IMR-90 (cell line): ENCODE data around the gene AFM. TPM values are rescaled to one million over a fixed set of nuclear protein-coding genes. Genes with fewer than 3 reads are reported as not detected.

Experiments used
- ATAC-seq: fragments of 200-7000 bp; cut with Tn5 transposase; 2 replicates; pipeline ENCODE4 v1.9.1; 2020; ENCODE audit warnings: low read depth, mild to moderate bottlenecking, moderate library complexity
- BruUV-seq: library from RNA; stranded (reverse); fragments of 400-500 nt; replicated peaks from 2 replicates; lab custom pipeline; 2021; lab: Mats Ljungman, UMichigan
- CTCF ChIA-PET: fragments of 300-600 bp; formaldehyde crosslinking; extraction: SDS; loops from one replicate; lab custom pipeline; 2021; ENCODE audit warnings: antibody characterized with exemption; lab: Yijun Ruan, JAX
- POLR2A ChIA-PET: fragments of 300-600 bp; sonication (Branson Sonifier 250); formaldehyde crosslinking; loops from one replicate; lab custom pipeline; 2022; ENCODE audit warnings: antibody characterized with exemption; ENCODE audit not compliant: unreplicated experiment; lab: Charles Lee
- DNase-seq: peaks from one replicate; pipeline ENCODE4 v3.0.0; 2013
- H2AFZ ChIP-seq: replicated peaks from 2 replicates; pipeline ENCODE3; 2013; ENCODE audit warnings: low read length, mild to moderate bottlenecking; ENCODE audit not compliant: poor library complexity
- H2AK5ac ChIP-seq: 2 replicates; pipeline ENCODE4 v1.6.1; 2013; ENCODE audit warnings: low read depth, low read length, inconsistent platforms
- H2AK9ac ChIP-seq: replicated peaks from 2 replicates; pipeline ENCODE3; 2013; ENCODE audit warnings: mild to moderate bottlenecking, low read depth, low read length, moderate library complexity; ENCODE audit not compliant: poor library complexity
- H2BK120ac ChIP-seq: 2 replicates; pipeline ENCODE4 v1.6.1; 2013; ENCODE audit warnings: low read depth, low read length, inconsistent platforms
- H2BK15ac ChIP-seq: 3 replicates; pipeline ENCODE4 v1.6.1; 2013; ENCODE audit warnings: low read depth, low read length, inconsistent platforms
- H2BK20ac ChIP-seq: 2 replicates; pipeline ENCODE4 v1.6.1; 2013; ENCODE audit warnings: low read depth, mild to moderate bottlenecking, inconsistent platforms, low read length, moderate library complexity
- H2BK5ac ChIP-seq: 2 replicates; pipeline ENCODE4 v1.6.1; 2013; ENCODE audit warnings: mild to moderate bottlenecking, low read depth, low read length, inconsistent platforms; ENCODE audit not compliant: poor library complexity, severe bottlenecking
- H3K14ac ChIP-seq: replicated peaks from 2 replicates; pipeline ENCODE4 v1.6.1; 2013; ENCODE audit warnings: low read depth, low read length, inconsistent platforms
- H3K18ac ChIP-seq: 2 replicates; pipeline ENCODE4 v1.6.1; 2013; ENCODE audit warnings: low read depth, low read length, control low read depth
- H3K23ac ChIP-seq: 2 replicates; pipeline ENCODE4 v1.6.1; 2013; ENCODE audit warnings: low read depth, low read length, inconsistent platforms
- H3K27ac ChIP-seq: 2 replicates; pipeline ENCODE4 v1.5.1; 2013; ENCODE audit warnings: mild to moderate bottlenecking, control low read depth, low read length; ENCODE audit not compliant: insufficient read depth
- H3K27me3 ChIP-seq: 2 replicates; pipeline ENCODE4 v1.6.1; 2013; ENCODE audit warnings: low read length; ENCODE audit not compliant: control insufficient read depth, insufficient read depth
- H3K36me3 ChIP-seq: 2 replicates; pipeline ENCODE4 v1.6.1; 2013; ENCODE audit warnings: low read length, mixed read lengths; ENCODE audit not compliant: control insufficient read depth, insufficient read depth
- H3K4ac ChIP-seq: 2 replicates; pipeline ENCODE4 v1.6.1; 2013; ENCODE audit warnings: low read depth, low read length, inconsistent platforms
- H3K4me1 ChIP-seq: 2 replicates; pipeline ENCODE4 v1.6.1; 2013; ENCODE audit warnings: low read length, mixed read lengths; ENCODE audit not compliant: control insufficient read depth, insufficient read depth
- H3K4me2 ChIP-seq: 2 replicates; pipeline ENCODE4 v1.6.1; 2013; ENCODE audit warnings: low read depth, mild to moderate bottlenecking, control low read depth, low read length, moderate library complexity
- H3K4me3 ChIP-seq: 2 replicates; pipeline ENCODE4 v1.5.1; 2013; ENCODE audit warnings: low read depth, mild to moderate bottlenecking, control low read depth, low read length, moderate library complexity; ENCODE audit not compliant: insufficient read depth
- H3K56ac ChIP-seq: 2 replicates; pipeline ENCODE4 v1.6.1; 2013; ENCODE audit warnings: low read length, inconsistent platforms; ENCODE audit not compliant: insufficient read depth; ENCODE audit errors: extremely low read depth
- H3K79me1 ChIP-seq, 2 experiments: 2 replicates each; pipeline ENCODE4 v1.6.1; 2013; ENCODE audit warnings: low read length in 2 of 2, inconsistent platforms in 1 of 2, low read depth in 1 of 2
- H3K9ac ChIP-seq: 2 replicates; pipeline ENCODE4 v1.6.1; 2013; ENCODE audit warnings: low read depth, low read length, control low read depth
- H3K9me1 ChIP-seq: 2 replicates; pipeline ENCODE4 v1.6.1; 2013; ENCODE audit warnings: low read length, inconsistent platforms; ENCODE audit not compliant: insufficient read depth
- H3K9me3 ChIP-seq: 2 replicates; pipeline ENCODE4 v1.6.1; 2013; ENCODE audit warnings: low read length; ENCODE audit not compliant: control insufficient read depth, insufficient read depth
- H4K20me1 ChIP-seq: 2 replicates; pipeline ENCODE4 v1.6.1; 2013; ENCODE audit warnings: low read length, inconsistent platforms; ENCODE audit not compliant: insufficient read depth
- H4K5ac ChIP-seq: 2 replicates; pipeline ENCODE4 v1.6.1; 2013; ENCODE audit warnings: mild to moderate bottlenecking, low read depth, low read length, control low read depth
- H4K8ac ChIP-seq, 2 experiments: 2 replicates each; pipeline ENCODE4 v1.6.1; 2013; ENCODE audit warnings: low read depth in 2 of 2, low read length in 2 of 2, control low read depth in 1 of 2, inconsistent platforms in 1 of 2
- H4K91ac ChIP-seq: 2 replicates; pipeline ENCODE4 v1.6.1; 2013; ENCODE audit warnings: low read depth, low read length, inconsistent platforms; ENCODE audit not compliant: insufficient read depth
- BHLHE40 ChIP-seq: fragments of 150-350 bp; IDR thresholded peaks from 2 replicates; pipeline ENCODE4 v1.6.1; 2016; ENCODE audit warnings: mild to moderate bottlenecking, low read depth, low read length
- MAFK ChIP-seq: IDR thresholded peaks from 2 replicates; pipeline ENCODE4 v1.6.1; 2012; ENCODE audit warnings: low read depth, low read length, improper control_type of control experiment
- MAZ ChIP-seq: IDR thresholded peaks from 2 replicates; pipeline ENCODE4 v1.6.1; 2012; ENCODE audit warnings: low read depth, mild to moderate bottlenecking, low read length, improper control_type of control experiment, moderate library complexity, borderline replicate concordance
- NFE2L2 ChIP-seq: fragments of 150-350 bp; IDR thresholded peaks from 2 replicates; pipeline ENCODE4 v1.6.1; 2016; ENCODE audit warnings: low read depth, mild to moderate bottlenecking, low read length
- SMC3 ChIP-seq: fragments of 150-350 bp; IDR thresholded peaks from 2 replicates; pipeline ENCODE4 v1.6.1; 2016; ENCODE audit warnings: low read depth, mild to moderate bottlenecking, antibody characterized with exemption, low read length, moderate library complexity
- WGBS, 2 experiments: methylation state at CpG; one replicate each; pipeline versions ENCODE4 v1.1.5 to v1.1.7; 2013; ENCODE audit warnings: missing lambda C conversion rate in 2 of 2; ENCODE audit not compliant: insufficient read length in 1 of 2; ENCODE audit errors: extremely low coverage in 2 of 2; 5-methylcytosine and 5-hydroxymethylcytosine counted together
- dilution Hi-C: fragments of 300-500 bp; cut with HindIII; formaldehyde crosslinking; loops from one replicate; pipeline ENCODE4 v1.14.3; 2018; ENCODE audit warnings: low sequenced_read_pairs; ENCODE audit not compliant: unreplicated experiment
- in situ Hi-C: fragments of 300-500 bp; cut with MboI; formaldehyde crosslinking; loops from 3 replicates; pipeline ENCODE4 v1.14.3; 2019; ENCODE audit warnings: low sequenced_read_pairs, inconsistent platforms, mixed read lengths
- intact Hi-C: fragments of 100-400 bp; cut with micrococcal nuclease; formaldehyde crosslinking; loops from 2 replicates; pipeline ENCODE4 v1.10.0; 2022
- polyA plus RNA-seq, 3 experiments: library from polyadenylated mRNA; depleted of rRNA; stranded (reverse); fragments of >200 nt; gene quantifications; 2 replicates each; pipeline ENCODE4 v1.2.3, GENCODE V29; 2012; ENCODE audit warnings: low replicate concordance in 1 of 3
- total RNA-seq: library from RNA; depleted of rRNA; stranded (reverse); fragments of >200 nt; gene quantifications from 2 replicates; pipeline ENCODE4 v1.2.3, GENCODE V29; 2012
- TF ChIP-seq, protein P1 (sequence below): conservative IDR thresholded peaks from 2 replicates; pipeline ENCODE4 v1.5.1; 2012; ENCODE audit warnings: mild to moderate bottlenecking, low read depth, low read length, improper control_type of control experiment
- TF ChIP-seq, protein P2 (sequence below): fragments of 150-350 bp; IDR thresholded peaks from 2 replicates; pipeline ENCODE4 v1.6.1; 2016; ENCODE audit warnings: low read depth, mild to moderate bottlenecking, low read length, moderate library complexity, borderline replicate concordance

Gene AFM
- total and polyA plus RNA-seq, 2 of the 4 experiments (the other 2 are of a cell fraction) = not detected

DNA sequence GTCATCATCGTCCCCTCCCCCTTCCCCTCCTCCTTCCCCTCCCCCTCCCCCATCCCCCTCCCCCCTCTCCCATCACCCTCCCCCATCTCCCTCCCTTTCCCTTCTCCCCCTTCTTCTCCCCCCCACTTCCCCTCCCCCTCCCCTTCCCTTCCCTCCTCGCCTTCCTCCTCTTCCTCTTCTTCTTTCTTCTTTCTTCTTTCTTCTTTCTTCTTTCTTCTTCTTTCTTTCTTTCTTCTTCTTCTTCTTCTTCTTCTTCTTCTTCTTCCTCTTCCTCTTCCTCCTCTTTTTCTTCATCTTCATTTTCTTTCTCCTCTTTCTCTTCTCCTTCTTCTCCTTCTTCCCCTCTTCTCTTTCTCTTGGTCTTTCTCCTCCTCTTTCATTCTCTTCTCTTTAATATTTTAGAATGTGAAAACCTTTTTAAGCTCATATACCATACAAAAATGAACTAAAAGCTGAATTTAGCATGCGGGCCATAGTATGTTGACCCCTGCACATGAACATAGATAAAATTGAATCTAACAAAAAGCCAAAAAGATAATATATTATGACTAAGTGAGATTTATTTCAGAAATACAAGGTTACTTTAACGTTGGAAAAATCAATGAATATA lies 20.5 kb upstream of the AFM start:
- dilution Hi-C loops = no loop called here
- WGBS, 2 experiments = 100% methylated on average over 1 of the region's 4 CpGs; no CpG with 5 or more reads in 1 of the 2 experiments
- Histone ChIP-seq H2AK9ac (no peak overlapping the region), H3K79me1 (no peaks in the 10 kb centered on the region), H2AK5ac (no peak overlapping the region), H2BK15ac (no peak overlapping the region), H3K36me3 (no peaks in the 10 kb centered on the region), H2BK120ac (no peak overlapping the region), H3K9ac (no peak overlapping the region), H3K9me3 (no peaks in the 10 kb centered on the region), H3K27ac (no peak overlapping the region), H2BK20ac (no peak overlapping the region), H3K4me2 (no peak overlapping the region), H3K18ac (no peak overlapping the region), H3K4me3 (no peak overlapping the region), H4K91ac (no peak overlapping the region), H3K23ac (no peak overlapping the region), H3K9me1 (no peaks in the 10 kb centered on the region), H3K56ac (no peak overlapping the region), H3K14ac (no peak overlapping the region), H3K4ac (no peak overlapping the region), H2BK5ac (no peak overlapping the region), H2AFZ (no peak overlapping the region), H4K8ac (no peak overlapping the region), H3K27me3 (no peaks in the 10 kb centered on the region; the same call in 1 of the 2 replicates), H3K4me1 (no peaks in the 10 kb centered on the region), H4K5ac (no peak overlapping the region), H4K20me1 (no peaks in the 10 kb centered on the region)
- DNase-seq (no peak), ATAC-seq (no peak)
- TF ChIP-seq, protein P1, sequence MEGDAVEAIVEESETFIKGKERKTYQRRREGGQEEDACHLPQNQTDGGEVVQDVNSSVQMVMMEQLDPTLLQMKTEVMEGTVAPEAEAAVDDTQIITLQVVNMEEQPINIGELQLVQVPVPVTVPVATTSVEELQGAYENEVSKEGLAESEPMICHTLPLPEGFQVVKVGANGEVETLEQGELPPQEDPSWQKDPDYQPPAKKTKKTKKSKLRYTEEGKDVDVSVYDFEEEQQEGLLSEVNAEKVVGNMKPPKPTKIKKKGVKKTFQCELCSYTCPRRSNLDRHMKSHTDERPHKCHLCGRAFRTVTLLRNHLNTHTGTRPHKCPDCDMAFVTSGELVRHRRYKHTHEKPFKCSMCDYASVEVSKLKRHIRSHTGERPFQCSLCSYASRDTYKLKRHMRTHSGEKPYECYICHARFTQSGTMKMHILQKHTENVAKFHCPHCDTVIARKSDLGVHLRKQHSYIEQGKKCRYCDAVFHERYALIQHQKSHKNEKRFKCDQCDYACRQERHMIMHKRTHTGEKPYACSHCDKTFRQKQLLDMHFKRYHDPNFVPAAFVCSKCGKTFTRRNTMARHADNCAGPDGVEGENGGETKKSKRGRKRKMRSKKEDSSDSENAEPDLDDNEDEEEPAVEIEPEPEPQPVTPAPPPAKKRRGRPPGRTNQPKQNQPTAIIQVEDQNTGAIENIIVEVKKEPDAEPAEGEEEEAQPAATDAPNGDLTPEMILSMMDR = no peak
- TF ChIP-seq SMC3 = no peak
- TF ChIP-seq, protein P2, sequence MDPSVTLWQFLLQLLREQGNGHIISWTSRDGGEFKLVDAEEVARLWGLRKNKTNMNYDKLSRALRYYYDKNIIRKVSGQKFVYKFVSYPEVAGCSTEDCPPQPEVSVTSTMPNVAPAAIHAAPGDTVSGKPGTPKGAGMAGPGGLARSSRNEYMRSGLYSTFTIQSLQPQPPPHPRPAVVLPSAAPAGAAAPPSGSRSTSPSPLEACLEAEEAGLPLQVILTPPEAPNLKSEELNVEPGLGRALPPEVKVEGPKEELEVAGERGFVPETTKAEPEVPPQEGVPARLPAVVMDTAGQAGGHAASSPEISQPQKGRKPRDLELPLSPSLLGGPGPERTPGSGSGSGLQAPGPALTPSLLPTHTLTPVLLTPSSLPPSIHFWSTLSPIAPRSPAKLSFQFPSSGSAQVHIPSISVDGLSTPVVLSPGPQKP = no peak
- no peak for TF ChIP-seq MAFK
- no peak for TF ChIP-seq BHLHE40
- no peak for TF ChIP-seq NFE2L2
- TF ChIP-seq MAZ = no peak
- intact Hi-C loops = no loop called here
- CTCF ChIA-PET = interaction anchor here (0.6 kb wide), 1 partner anchor 433 kb away, joined by 3 read pairs; no protein-coding TSS in a partner anchor
- in situ Hi-C loops = no loop called here
- no TSS peak for BruUV-seq
- POLR2A ChIA-PET = no interaction called here
